H1 (cell line): ENCODE measurements around the gene DPM2.

Experiments
- CEBPB ChIP-seq: IDR thresholded peaks from 2 replicates; pipeline ENCODE4 v1.6.1; 2012; ENCODE audit warnings: low read depth, low read length
- RNF2 ChIP-seq: fragments of 200-900, 300-1000 bp; sonication (generic); IDR thresholded peaks from 2 replicates; pipeline ENCODE4 v1.7.1; 2016; ENCODE audit warnings: borderline replicate concordance, low read depth, mild to moderate bottlenecking, antibody characterized with exemption, low read length; ENCODE audit not compliant: poor library complexity, severe bottlenecking; ENCODE audit errors: missing control alignments
- SUZ12 ChIP-seq: fragments of 200-600 bp; sonication (generic); IDR thresholded peaks from 2 replicates; pipeline ENCODE4 v1.6.1; 2012; ENCODE audit warnings: mild to moderate bottlenecking, inconsistent platforms, low read length, moderate library complexity, mixed read lengths
- TAF1 ChIP-seq: IDR thresholded peaks from 2 replicates; pipeline ENCODE4 v1.6.1; 2011; ENCODE audit warnings: mild to moderate bottlenecking, low read depth, low read length
- YY1 ChIP-seq: IDR thresholded peaks from 2 replicates; pipeline ENCODE4 v1.6.1; 2011; ENCODE audit warnings: low read depth, mild to moderate bottlenecking, low read length
- ZNF274 ChIP-seq: IDR thresholded peaks from 2 replicates; pipeline ENCODE4 v1.7.0; 2012; ENCODE audit warnings: low read length, borderline replicate concordance; ENCODE audit errors: extremely low read depth
- TF ChIP-seq, protein P1 (sequence below), 3 experiments: IDR thresholded peaks; 1 replicate in 2 of 3; 2 replicates in 1 of 3; pipeline versions ENCODE4 v1.5.1 to v1.6.1; 2011; ENCODE audit warnings: low read length in 3 of 3, mild to moderate bottlenecking in 3 of 3, inconsistent platforms in 2 of 3, low read depth in 1 of 3, moderate library complexity in 1 of 3; ENCODE audit not compliant: insufficient read depth in 1 of 3; ENCODE audit errors: control extremely low read depth in 1 of 3

DNA sequence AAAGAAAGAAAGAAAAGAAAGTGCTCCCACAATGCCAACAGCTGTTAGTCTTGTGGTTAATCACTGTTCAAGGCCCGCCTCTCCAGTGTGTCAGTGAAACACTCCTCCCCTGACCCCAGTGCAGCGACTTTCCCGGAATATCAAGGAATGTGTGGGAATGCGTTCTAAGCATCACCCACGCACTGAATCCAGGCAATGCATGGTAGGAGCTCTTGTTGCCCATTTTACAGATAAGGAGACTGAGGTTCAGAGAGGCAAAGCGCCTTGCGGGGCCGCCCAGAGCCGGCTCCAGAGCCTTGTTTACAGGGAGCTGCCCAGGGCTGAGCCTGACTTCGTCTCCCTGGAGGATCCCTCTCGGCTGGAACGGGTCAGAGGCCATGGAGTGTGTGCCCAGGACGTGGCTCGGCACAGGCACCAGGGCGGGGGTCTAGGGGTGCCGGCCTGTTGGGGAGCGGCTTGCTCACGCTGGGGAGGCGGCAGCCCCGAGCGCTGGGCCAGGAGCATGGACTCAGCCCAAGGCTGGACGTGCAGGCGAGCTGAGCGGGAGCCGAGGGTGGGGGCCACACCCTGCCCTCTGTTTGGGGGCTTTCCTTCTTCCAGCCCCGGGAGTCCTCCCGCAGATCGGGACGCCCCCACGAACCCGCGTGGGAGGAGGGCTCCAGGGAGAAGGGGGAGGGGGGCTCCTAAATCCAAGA, 39.1 kb downstream of the DPM2 start:
- TF ChIP-seq SUZ12: no peak
- TF ChIP-seq, protein P1, sequence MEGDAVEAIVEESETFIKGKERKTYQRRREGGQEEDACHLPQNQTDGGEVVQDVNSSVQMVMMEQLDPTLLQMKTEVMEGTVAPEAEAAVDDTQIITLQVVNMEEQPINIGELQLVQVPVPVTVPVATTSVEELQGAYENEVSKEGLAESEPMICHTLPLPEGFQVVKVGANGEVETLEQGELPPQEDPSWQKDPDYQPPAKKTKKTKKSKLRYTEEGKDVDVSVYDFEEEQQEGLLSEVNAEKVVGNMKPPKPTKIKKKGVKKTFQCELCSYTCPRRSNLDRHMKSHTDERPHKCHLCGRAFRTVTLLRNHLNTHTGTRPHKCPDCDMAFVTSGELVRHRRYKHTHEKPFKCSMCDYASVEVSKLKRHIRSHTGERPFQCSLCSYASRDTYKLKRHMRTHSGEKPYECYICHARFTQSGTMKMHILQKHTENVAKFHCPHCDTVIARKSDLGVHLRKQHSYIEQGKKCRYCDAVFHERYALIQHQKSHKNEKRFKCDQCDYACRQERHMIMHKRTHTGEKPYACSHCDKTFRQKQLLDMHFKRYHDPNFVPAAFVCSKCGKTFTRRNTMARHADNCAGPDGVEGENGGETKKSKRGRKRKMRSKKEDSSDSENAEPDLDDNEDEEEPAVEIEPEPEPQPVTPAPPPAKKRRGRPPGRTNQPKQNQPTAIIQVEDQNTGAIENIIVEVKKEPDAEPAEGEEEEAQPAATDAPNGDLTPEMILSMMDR (IDR thresholded peaks at IDR 0.05; ENCODE audit: control extremely low read depth in 1 of 3, insufficient read depth in 1 of 3, low read depth in 1 of 3, low read length in 3 of 3): no peak
- TF ChIP-seq CEBPB: no peak
- no peak; the same call in 1 of the 2 replicates for TF ChIP-seq TAF1
- TF ChIP-seq RNF2: no peak
- TF ChIP-seq YY1: no peak
- no peak for TF ChIP-seq ZNF274
